ENCODE results near the gene SMPD2.

- TF ChIP-seq, protein P1, sequence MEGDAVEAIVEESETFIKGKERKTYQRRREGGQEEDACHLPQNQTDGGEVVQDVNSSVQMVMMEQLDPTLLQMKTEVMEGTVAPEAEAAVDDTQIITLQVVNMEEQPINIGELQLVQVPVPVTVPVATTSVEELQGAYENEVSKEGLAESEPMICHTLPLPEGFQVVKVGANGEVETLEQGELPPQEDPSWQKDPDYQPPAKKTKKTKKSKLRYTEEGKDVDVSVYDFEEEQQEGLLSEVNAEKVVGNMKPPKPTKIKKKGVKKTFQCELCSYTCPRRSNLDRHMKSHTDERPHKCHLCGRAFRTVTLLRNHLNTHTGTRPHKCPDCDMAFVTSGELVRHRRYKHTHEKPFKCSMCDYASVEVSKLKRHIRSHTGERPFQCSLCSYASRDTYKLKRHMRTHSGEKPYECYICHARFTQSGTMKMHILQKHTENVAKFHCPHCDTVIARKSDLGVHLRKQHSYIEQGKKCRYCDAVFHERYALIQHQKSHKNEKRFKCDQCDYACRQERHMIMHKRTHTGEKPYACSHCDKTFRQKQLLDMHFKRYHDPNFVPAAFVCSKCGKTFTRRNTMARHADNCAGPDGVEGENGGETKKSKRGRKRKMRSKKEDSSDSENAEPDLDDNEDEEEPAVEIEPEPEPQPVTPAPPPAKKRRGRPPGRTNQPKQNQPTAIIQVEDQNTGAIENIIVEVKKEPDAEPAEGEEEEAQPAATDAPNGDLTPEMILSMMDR (IDR thresholded peaks at IDR 0.05; ENCODE audit: insufficient read depth, low read depth, low read length) = no peak
- TF ChIP-seq EZH2 (IDR thresholded peaks at IDR 0.05; ENCODE audit: insufficient read depth, low read length) = no peak
These were observed 10.3 kb downstream of the SMPD2 start for GRCh38 chr6:109450801-109451200.
